Measurements from ENCODE around the gene HOATZ.

The HOATZ gene

DNA sequence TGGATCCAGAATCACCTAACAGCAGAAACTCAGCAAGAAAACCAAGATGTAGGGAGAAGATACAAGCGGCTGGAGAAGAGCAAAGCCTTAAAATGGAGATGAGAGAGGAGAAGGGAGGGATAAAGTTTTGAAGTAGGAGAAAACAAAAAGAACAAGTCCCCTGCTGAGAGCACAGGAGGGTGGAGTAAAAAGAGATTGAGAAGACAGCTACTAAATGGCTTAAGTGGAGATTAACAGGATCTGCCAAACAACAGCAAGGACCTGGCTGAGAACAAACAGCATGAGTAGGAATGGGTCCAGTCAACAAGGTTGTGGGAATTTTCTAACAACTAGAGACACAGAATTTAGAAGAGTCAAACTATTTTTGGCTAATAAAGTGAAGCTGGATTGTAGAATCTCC is 20.5 kb upstream of the HOATZ start:
- Histone ChIP-seq H3K9ac (ENCODE audit: low read length) (no peak overlapping the region), H3K4me3 (ENCODE audit: low read depth in 1 of 2, low read length in 2 of 2) (no peak overlapping the region), H3K36me3 (ENCODE audit: insufficient read depth, low read length) (no peaks in the 10 kb centered on the region), H3K9me3 (ENCODE audit: low read length) (no peaks in the 10 kb centered on the region), H3K4me1 (ENCODE audit: insufficient read depth, low read length) (no peaks in the 10 kb centered on the region), H3K27ac (ENCODE audit: low read depth, low read length) (no peak overlapping the region), H3K27me3 (ENCODE audit: control insufficient read depth in 1 of 2, insufficient read depth in 2 of 2, low read length in 2 of 2) (no peaks in the 10 kb centered on the region)

DNA sequence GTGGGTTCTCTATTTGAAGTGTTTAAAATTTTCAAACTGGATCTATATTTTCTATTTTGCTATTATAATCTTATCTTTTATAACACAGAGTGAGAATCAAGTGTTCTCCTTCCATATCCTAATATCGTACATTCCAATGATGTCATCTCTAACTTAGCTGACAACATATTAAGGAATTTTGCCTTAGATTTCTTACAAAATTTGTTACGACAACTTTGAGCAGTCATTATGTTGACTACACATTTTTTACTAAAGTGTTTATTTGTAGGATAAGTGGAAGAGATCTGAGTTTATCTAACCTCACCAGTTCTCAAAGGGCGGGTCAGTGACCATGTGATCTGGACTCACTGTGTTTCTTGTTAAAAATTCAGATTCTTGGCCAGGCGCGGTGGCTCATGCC is 15.1 kb upstream of the HOATZ start:
- no peak overlapping the region for H3K4me3 ChIP-seq (ENCODE audit: low read depth in 1 of 2, low read length in 2 of 2)
- no peaks in the 10 kb centered on the region for H3K36me3 ChIP-seq (ENCODE audit: insufficient read depth, low read length)
- no peaks in the 10 kb centered on the region for H3K27me3 ChIP-seq (ENCODE audit: control insufficient read depth in 1 of 2, insufficient read depth in 2 of 2, low read length in 2 of 2)
- H3K9me3 ChIP-seq (ENCODE audit: low read length): no peaks in the 10 kb centered on the region
- no peak overlapping the region for H3K27ac ChIP-seq (ENCODE audit: low read depth, low read length)
- no peaks in the 10 kb centered on the region for H3K4me1 ChIP-seq (ENCODE audit: insufficient read depth, low read length)
- no peak overlapping the region for H3K9ac ChIP-seq (ENCODE audit: low read length)

DNA sequence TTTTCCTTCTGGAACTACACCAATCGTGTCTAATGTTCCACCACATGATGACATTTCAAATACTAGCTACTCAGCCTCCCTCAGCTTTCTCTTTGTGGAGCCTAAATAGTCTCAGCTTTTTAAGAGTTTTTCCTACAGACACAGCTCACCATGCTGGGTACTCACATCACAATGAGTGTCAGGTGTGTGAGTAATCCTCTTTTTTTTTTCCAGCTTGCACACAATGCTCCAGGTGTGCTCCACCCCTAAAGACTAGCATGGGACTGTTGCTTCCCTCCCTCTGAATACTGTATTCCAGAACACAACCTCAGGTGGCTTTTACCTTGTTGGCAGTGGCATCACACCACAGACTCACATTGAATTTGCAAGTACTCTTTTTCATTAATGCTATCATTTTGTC is 14.1 kb upstream of the HOATZ start:
- Histone ChIP-seq H3K9ac (ENCODE audit: low read length) (no peak overlapping the region), H3K27ac (ENCODE audit: low read depth, low read length) (no peak overlapping the region), H3K4me3 (ENCODE audit: low read depth in 1 of 2, low read length in 2 of 2) (no peak overlapping the region), H3K4me1 (ENCODE audit: insufficient read depth, low read length) (no peaks in the 10 kb centered on the region), H3K9me3 (ENCODE audit: low read length) (no peaks in the 10 kb centered on the region), H3K36me3 (ENCODE audit: insufficient read depth, low read length) (no peaks in the 10 kb centered on the region), H3K27me3 (ENCODE audit: control insufficient read depth in 1 of 2, insufficient read depth in 2 of 2, low read length in 2 of 2) (no peaks in the 10 kb centered on the region)

DNA sequence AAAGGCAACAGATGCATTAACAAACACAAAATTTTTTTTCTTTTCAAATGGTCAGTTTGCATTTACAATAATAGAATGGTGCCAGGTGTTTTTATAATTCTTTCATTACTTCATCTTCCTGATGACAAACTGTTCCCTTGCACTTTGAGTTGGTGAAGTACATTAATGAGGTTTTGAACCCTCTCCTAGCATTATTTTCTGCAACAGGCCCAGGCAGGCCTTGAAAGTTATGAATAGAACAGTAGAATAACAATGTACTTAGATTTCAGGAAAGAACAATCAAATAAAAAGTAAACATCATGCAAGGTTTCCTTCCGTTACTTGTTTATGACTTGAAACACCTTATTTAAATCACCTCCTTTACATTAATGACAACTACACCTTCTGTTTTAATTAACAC is 12.0 kb upstream of the HOATZ start:
- Histone ChIP-seq H3K27ac (ENCODE audit: low read depth, low read length) (no peak overlapping the region), H3K36me3 (ENCODE audit: insufficient read depth, low read length) (no peaks in the 10 kb centered on the region), H3K4me3 (ENCODE audit: low read depth in 1 of 2, low read length in 2 of 2) (no peak overlapping the region), H3K27me3 (ENCODE audit: control insufficient read depth in 1 of 2, insufficient read depth in 2 of 2, low read length in 2 of 2) (no peaks in the 10 kb centered on the region), H3K4me1 (ENCODE audit: insufficient read depth, low read length) (no peaks in the 10 kb centered on the region), H3K9me3 (ENCODE audit: low read length) (no peaks in the 10 kb centered on the region), H3K9ac (ENCODE audit: low read length) (no peak overlapping the region)

DNA sequence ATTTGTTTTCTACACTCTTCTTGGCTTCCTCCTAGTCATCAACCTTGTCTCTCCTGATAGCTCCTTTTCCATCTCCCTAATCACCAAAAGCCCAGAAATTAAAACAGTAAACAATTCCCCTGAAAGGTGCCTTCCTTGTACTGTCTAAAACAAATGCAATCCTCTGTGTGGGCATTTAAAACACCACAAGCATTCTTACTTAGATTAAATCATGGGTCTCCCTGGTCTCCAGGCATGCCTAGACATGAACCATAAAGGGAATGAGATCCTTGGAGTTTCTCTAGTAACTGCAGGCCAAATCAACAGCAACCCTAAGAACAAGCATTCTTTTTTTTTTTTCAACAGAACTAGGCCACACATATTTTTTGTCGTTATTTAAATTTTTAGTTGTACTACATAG is 4.3 kb upstream of the HOATZ start:
- H3K27me3 ChIP-seq (ENCODE audit: control insufficient read depth in 1 of 2, insufficient read depth in 2 of 2, low read length in 2 of 2): peaks cover 10 to 29% of the 10 kb centered on the region in 2 donors
- no peak overlapping the region for H3K9ac ChIP-seq (ENCODE audit: low read length)
- peaks cover 5% of the 10 kb centered on the region for H3K4me1 ChIP-seq (ENCODE audit: insufficient read depth, low read length)
- no peak overlapping the region for H3K4me3 ChIP-seq (ENCODE audit: low read depth in 1 of 2, low read length in 2 of 2)
- no peaks in the 10 kb centered on the region for H3K36me3 ChIP-seq (ENCODE audit: insufficient read depth, low read length)
- no peaks in the 10 kb centered on the region for H3K9me3 ChIP-seq (ENCODE audit: low read length)
- H3K27ac ChIP-seq (ENCODE audit: low read depth, low read length): no peak overlapping the region

DNA sequence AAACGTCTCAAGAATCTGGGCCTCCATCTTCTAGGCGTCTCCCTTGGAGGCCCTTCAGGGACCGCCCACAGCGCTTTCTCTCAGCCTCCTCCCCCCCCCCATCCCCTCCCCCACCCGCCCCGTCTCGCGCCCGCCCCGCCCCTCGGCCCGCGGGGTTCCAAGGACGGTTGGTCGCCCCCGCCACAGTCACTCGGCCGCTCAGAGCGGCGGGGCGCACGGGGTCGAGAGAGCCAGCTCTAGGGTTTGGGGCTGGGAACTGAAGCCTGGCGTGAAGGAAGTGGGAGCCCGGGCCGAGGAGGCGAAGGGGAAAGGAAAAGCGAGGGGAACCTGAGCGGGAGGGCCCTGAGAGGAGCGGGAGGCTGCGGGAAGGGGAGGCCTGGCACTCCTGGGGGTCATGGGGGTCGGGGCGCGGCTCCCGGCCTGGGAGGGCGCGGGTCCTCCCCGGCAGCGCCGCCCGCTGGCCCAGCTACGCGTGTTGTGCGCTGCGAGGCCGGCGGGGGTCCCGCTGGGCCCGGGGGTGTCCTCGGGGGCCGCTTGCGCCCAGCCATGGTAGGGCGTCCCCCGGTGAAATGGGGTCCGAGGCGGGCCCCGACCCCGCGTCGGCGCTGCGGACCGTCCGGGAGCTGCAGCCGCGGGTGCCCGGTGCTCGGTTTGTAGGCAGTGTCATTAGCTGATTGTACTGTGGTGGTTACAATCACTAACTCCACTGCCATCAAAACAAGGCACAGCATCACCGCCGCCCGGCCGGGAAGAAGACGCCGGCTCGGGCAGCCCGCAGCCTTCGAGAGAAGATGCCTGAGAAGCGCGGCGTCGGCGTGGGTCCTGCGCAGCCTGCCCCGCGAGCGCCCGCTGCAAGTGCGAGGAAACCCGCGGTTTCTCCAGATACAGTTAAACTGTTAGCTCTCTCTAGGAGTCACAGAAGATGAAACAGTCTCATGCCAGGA is 2.0 kb upstream of the HOATZ start, which contains the start of gene BTG4:
BTG4 (minus strand) TSS at position 91 of the 944 bp plus-strand sequence. CDS start 13,610 bp downstream, outside the sequence.
- Histone ChIP-seq H3K36me3 (ENCODE audit: insufficient read depth, low read length) (no peaks in the 10 kb centered on the region), H3K9me3 (ENCODE audit: low read length) (no peaks in the 10 kb centered on the region), H3K4me3 (ENCODE audit: low read depth in 1 of 2, low read length in 2 of 2) (peak within 1 kb of the TSS in 1 of 2 donors; percentile 18), H3K4me1 (ENCODE audit: insufficient read depth, low read length) (peaks cover 5% of the 10 kb centered on the region), H3K27ac (ENCODE audit: low read depth, low read length) (no peak within 1 kb of the TSS), H3K9ac (ENCODE audit: low read length) (no peak within 1 kb of the TSS), H3K27me3 (ENCODE audit: control insufficient read depth in 1 of 2, insufficient read depth in 2 of 2, low read length in 2 of 2) (peaks cover 10 to 29% of the 10 kb centered on the region in 2 donors)

DNA sequence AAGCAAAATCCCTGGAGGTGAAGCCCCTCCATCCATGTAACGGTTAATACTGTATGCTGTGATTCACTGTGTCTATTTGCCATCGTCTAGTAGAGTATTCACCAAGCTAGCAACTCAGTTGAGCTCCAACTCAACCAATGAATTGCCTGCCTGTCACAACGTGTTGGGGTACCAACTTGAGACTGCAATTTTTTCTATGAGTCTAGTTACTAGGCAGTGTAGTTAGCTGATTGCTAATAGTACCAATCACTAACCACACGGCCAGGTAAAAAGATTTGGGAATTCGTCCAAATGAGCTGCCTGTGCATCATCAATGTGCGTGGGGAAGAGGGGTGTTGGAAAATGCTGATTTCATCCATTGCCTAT is 1.4 kb upstream of the HOATZ start:
- no peak overlapping the region for H3K27ac ChIP-seq (ENCODE audit: low read depth, low read length)
- H3K36me3 ChIP-seq (ENCODE audit: insufficient read depth, low read length): no peaks in the 10 kb centered on the region
- no peaks in the 10 kb centered on the region for H3K9me3 ChIP-seq (ENCODE audit: low read length)
- H3K4me3 ChIP-seq (ENCODE audit: low read depth in 1 of 2, low read length in 2 of 2): no peak overlapping the region
- no peak overlapping the region for H3K9ac ChIP-seq (ENCODE audit: low read length)
- H3K27me3 ChIP-seq (ENCODE audit: control insufficient read depth in 1 of 2, insufficient read depth in 2 of 2, low read length in 2 of 2): peaks cover 10 to 29% of the 10 kb centered on the region in 2 donors
- H3K4me1 ChIP-seq (ENCODE audit: insufficient read depth, low read length): peaks cover 5% of the 10 kb centered on the region

DNA sequence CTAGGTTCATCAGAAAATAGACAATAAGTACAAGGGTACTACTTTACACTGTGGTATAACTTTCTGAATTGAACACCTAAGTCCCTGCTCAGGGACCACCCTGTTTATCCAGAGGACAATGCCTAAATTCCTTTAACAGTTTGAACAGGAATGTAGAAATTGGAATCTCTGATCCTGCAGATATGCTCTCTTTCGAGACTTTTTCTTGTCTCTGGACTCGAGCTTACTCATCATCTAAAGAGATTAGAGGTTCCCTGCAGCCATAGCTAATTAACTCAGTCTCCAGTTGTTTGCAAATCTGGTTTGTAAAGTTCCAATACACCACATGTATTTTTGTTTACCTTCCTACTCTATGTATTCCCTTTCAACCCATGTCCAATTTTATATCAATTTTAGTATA is 1.0 kb downstream of the HOATZ start:
- Histone ChIP-seq H3K4me3 (ENCODE audit: low read depth in 1 of 2, low read length in 2 of 2) (no peak overlapping the region), H3K9me3 (ENCODE audit: low read length) (no peaks in the 10 kb centered on the region), H3K27me3 (ENCODE audit: control insufficient read depth in 1 of 2, insufficient read depth in 2 of 2, low read length in 2 of 2) (peaks cover 10 to 29% of the 10 kb centered on the region in 2 donors), H3K36me3 (ENCODE audit: insufficient read depth, low read length) (no peaks in the 10 kb centered on the region), H3K9ac (ENCODE audit: low read length) (no peak overlapping the region), H3K4me1 (ENCODE audit: insufficient read depth, low read length) (peaks cover 5% of the 10 kb centered on the region), H3K27ac (ENCODE audit: low read depth, low read length) (no peak overlapping the region)

DNA sequence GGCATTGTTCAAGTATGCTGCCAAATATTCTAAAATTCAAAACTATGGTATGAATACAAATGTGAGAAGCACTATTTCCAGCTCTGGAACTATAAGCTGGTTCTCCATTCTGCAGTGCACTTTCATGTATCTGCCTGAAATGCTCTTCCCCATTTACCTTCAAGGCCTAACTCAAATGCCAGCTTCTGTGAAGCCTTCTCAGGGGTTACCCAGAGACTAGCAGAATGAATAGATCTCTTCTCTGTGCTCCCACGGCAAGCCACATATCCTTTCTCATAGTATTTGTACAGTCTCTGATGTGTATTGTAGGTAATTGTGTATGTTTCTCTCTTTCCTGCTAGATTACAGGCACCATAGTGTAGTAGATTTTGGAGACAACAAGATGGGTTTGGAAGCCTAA is 4.1 kb downstream of the HOATZ start:
- no peak overlapping the region for H3K27ac ChIP-seq (ENCODE audit: low read depth, low read length)
- no peaks in the 10 kb centered on the region for H3K9me3 ChIP-seq (ENCODE audit: low read length)
- no peaks in the 10 kb centered on the region for H3K4me1 ChIP-seq (ENCODE audit: insufficient read depth, low read length)
- H3K4me3 ChIP-seq (ENCODE audit: low read depth in 1 of 2, low read length in 2 of 2): no peak overlapping the region
- no peak overlapping the region for H3K9ac ChIP-seq (ENCODE audit: low read length)
- peaks cover 5 to 7% of the 10 kb centered on the region in 2 donors for H3K27me3 ChIP-seq (ENCODE audit: control insufficient read depth in 1 of 2, insufficient read depth in 2 of 2, low read length in 2 of 2)
- no peaks in the 10 kb centered on the region for H3K36me3 ChIP-seq (ENCODE audit: insufficient read depth, low read length)

DNA sequence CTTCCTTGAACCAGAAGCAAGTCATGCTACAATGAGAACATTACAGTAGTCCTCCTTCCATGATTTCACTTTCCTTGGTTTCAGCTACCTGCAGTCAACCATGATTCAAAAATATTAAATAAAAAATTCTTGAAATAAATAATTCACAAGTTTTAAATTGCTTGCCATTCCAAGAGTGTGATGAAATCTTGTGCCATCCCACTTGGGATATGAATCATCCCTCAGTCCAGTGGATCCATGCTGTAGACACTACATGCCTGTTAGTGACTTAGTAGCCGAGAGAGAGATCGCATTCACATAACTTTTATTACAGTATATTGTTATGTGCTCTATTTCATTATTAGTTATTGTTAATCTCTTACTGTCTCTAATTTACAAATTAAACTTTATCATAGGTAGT is 6.0 kb downstream of the HOATZ start:
- H3K27me3 ChIP-seq (ENCODE audit: control insufficient read depth in 1 of 2, insufficient read depth in 2 of 2, low read length in 2 of 2): no peaks in the 10 kb centered on the region
- no peak overlapping the region for H3K9ac ChIP-seq (ENCODE audit: low read length)
- no peaks in the 10 kb centered on the region for H3K9me3 ChIP-seq (ENCODE audit: low read length)
- H3K4me1 ChIP-seq (ENCODE audit: insufficient read depth, low read length): no peaks in the 10 kb centered on the region
- no peaks in the 10 kb centered on the region for H3K36me3 ChIP-seq (ENCODE audit: insufficient read depth, low read length)
- H3K27ac ChIP-seq (ENCODE audit: low read depth, low read length): no peak overlapping the region
- H3K4me3 ChIP-seq (ENCODE audit: low read depth in 1 of 2, low read length in 2 of 2): no peak overlapping the region

DNA sequence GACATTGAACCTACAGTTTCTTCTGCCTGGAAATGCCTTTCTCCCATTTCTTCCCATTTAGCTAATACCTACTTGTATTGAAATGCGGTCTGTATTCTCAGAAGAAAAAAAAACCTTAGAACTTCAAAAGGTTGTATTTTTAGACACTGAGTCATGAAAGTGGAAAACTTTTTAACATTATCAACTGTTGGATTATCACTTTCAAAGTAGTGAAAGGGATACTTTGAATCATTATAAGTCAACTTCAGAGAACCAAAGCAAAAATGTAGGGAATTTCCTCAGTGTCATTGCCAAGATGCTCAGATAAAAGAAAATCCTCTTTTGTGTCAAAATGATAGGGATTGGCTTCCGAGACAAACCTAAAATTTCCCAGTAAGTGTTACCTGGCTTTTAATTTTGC is 6.6 kb downstream of the HOATZ start:
- no peaks in the 10 kb centered on the region for H3K4me1 ChIP-seq (ENCODE audit: insufficient read depth, low read length)
- no peak overlapping the region for H3K27ac ChIP-seq (ENCODE audit: low read depth, low read length)
- no peaks in the 10 kb centered on the region for H3K36me3 ChIP-seq (ENCODE audit: insufficient read depth, low read length)
- no peaks in the 10 kb centered on the region for H3K27me3 ChIP-seq (ENCODE audit: control insufficient read depth in 1 of 2, insufficient read depth in 2 of 2, low read length in 2 of 2)
- H3K9ac ChIP-seq (ENCODE audit: low read length): no peak overlapping the region
- H3K9me3 ChIP-seq (ENCODE audit: low read length): no peaks in the 10 kb centered on the region
- H3K4me3 ChIP-seq (ENCODE audit: low read depth in 1 of 2, low read length in 2 of 2): no peak overlapping the region

DNA sequence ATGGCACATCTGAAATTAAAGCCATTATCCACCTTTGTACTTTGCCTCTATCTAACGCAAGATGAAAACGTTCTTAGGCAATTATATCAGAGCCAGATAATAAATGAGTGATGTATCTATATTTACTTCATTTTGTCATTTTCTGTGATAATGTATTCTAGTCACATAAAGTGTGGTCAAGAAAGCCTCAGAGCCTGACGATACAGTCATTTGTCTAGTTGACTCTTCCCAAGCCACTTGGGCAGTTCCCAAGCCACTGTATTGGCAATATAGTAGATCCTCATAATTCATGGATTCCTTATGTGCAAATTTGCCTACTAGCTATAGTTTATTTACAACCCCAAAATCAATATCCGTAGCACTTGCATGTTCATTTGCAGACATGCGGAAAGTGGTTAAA is 7.8 kb downstream of the HOATZ start:
- Histone ChIP-seq H3K27ac (ENCODE audit: low read depth, low read length) (no peak overlapping the region), H3K4me1 (ENCODE audit: insufficient read depth, low read length) (no peaks in the 10 kb centered on the region), H3K9me3 (ENCODE audit: low read length) (no peaks in the 10 kb centered on the region)

More for the DNA sequence above, 7.8 kb downstream of the HOATZ start:
- Histone ChIP-seq H3K36me3 (ENCODE audit: insufficient read depth, low read length) (no peaks in the 10 kb centered on the region), H3K9ac (ENCODE audit: low read length) (no peak overlapping the region), H3K4me3 (ENCODE audit: low read depth in 1 of 2, low read length in 2 of 2) (no peak overlapping the region), H3K27me3 (ENCODE audit: control insufficient read depth in 1 of 2, insufficient read depth in 2 of 2, low read length in 2 of 2) (no peaks in the 10 kb centered on the region)

Measured in muscle layer of colon (tissue), 2 donors.